Ramos (cell line): ENCODE data around the gene FOXE1.

Experiments used
- in situ Hi-C: fragments of 300-500 bp; cut with MboI; formaldehyde crosslinking; loops from one replicate; pipeline ENCODE4 v1.14.3; 2022; ENCODE audit warnings: low sequenced_read_pairs; ENCODE audit not compliant: unreplicated experiment

FOXE1 gene

DNA sequence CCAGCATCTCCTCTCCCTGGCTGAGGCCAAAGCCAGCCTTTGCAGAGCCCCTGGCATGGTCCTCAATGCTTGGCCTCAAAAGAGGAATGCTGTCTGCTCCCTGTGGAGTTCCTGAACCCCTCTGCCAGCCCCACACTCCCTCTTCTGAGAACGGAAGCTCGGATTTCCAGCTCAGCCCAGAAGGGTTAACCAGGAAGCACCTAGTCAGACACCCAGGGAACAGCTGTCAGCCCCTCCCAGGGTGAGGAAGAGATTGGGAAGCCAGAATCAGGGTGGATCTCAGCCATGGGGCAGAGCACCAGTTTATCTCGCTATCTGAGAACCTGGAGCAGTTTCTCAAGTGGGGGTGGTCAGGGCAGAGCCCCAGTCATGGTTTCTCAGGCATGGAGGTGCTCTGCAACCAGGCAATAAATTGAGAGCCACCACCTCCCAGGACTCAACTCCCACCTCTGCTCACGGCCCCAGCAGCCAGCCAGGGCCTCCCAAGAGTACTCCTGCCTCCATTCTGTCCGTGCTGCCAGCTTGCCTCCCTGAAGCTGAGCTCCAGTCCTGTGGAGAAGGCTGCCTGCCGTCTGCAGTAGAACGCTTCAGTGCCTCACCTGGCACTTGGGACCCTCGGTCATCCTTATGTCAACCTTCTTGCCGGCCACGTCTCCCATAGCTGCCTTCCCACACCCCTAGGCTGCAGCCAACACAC is 7.6 kb downstream of the FOXE1 start:
- in situ Hi-C loops, result no loop called here

GRCh38 chr9:97861148-97861475 is 8.1 kb downstream of the FOXE1 start:
- in situ Hi-C loops, result no loop called here

DNA sequence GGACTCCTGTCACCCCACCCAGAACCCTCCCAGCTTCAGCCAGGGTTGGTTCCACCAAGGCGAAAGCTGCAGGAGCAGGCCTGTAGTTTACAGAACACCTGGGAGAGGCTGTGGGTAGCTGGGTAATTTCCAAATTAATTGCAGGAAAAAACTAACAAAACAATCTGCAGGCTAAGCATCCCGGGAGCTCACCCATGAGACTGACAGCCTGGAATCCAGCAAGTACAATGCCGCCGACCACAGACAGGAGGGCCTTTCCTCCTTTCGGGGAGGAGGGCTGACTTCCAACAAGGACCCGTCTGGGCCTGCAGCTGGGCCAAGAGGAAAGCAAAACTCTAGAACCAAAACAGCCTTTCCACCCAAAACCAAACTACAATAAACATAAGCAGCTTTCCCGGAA is 10.3 kb downstream of the FOXE1 start:
- in situ Hi-C loops, result no loop called here

DNA sequence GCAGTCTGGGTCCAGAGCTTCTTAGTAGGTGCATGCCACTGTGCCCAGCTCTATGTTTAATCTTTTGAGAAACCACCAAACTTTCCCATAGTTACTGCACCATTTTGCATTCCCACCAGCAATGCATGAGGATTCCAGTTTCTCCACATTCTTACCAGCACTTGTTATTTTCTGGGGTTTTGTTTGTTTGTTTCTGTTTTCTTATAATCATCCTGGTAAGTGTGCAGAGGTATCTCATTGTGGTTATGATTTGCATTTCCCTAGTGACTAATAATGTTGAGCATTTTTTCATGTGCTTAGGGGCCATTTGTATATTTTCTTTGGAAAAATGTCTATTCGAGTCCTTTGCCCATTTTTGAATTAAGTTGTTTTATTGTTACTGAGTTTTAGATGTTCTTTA is 11.4 kb downstream of the FOXE1 start:
- in situ Hi-C loops, result no loop called here

DNA sequence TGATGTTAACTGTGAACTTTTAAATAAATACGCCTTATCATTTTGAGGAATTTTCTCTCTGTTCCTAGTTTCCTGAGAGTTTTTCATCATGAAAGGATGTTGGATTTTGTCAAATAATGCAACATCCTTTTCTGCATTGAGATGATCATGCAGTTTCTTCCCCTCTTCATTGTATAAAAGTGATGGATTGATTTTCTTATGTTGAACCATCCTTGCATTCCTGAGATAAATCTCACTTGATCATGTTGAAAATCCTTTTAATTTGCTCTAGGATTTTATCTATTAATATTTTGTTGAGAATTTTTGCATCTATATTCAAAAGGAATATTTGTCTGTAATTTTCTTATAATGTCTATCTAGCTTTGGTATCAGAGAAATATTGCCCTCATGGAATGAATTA is 13.3 kb downstream of the FOXE1 start:
- in situ Hi-C loops, result no loop called here

DNA sequence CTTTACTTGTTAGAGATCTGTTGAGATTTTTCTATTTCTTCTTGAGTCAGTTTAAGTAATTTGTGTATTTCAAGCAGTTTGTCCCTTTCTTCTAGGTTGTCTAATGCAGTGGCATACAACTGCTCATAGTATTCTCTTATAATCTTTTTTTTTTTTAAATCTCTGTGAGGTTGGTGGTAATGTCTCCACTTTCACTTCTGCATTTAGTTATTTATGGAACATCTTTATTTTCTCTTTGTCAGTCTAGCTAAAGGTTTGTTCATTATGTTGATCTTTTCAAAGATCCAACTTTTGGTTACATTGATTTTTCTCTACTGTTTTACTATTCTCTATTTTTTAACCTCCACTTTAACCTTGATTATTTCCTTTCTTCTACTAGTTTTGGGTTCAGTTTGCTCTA is 13.8 kb downstream of the FOXE1 start:
- in situ Hi-C loops, result no loop called here

DNA sequence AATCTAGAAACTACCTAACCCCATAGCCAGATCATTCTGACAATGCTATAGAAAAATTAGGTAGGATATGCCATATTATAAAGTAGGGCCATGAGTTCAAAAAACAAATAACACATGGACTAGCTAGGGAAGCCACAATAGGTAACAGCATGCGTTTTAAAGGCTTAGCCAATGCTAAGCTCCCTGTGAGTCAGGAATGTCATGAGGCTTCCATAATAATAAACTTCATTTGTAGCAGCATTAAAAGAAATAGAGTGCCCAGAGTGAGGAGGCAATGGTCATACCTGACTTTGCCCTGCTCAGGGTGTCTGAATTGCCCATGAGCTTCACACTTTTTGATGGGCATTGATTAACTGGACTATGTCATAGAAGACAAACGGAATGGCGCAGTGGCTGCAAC is 15.8 kb downstream of the FOXE1 start:
- in situ Hi-C loops, result no loop called here

GRCh38 chr9:97873425-97873824 is 20.4 kb downstream of the FOXE1 start:
- in situ Hi-C loops, result no loop called here

DNA sequence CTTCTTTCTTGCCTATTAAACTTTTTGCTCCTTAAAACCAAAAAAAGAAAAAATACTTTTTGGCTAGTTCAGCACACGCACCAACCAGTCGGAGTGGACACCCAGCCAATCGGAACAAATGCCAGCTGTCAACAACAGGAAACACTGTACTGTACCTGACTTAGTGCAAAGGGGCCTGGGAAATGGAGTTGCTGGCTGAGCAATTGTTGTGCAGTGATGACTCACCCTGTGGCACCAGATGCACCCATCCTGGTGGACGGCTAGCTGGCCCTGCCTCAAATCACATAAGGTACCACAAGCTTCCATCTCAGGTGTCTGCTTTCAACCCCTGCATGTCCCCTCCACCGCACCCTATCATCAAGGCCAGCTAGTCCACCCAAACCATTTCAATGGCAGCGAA is 20.9 kb downstream of the FOXE1 start:
- in situ Hi-C loops, result no loop called here

DNA sequence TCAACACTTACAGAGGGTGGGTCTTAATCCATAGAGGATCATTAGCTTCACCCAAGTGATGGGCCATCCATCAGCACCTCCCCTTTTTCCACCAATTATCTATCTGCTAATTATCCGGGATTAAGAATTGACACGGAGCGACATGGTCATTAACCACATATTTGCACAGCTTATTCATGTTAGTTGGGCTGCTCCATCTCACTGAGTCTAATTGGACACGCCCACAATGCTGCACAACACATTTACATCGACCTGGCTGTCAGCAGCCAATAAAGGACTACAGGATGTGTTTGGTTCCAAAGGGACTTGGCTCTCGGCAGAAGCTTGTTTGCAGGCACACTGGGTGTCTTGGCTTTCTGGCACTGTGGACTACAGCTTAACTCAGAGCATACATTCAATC is 21.6 kb downstream of the FOXE1 start:
- in situ Hi-C loops, result no loop called here

GRCh38 chr9:97875111-97875510 is 22.1 kb downstream of the FOXE1 start:
- in situ Hi-C loops, result no loop called here

DNA sequence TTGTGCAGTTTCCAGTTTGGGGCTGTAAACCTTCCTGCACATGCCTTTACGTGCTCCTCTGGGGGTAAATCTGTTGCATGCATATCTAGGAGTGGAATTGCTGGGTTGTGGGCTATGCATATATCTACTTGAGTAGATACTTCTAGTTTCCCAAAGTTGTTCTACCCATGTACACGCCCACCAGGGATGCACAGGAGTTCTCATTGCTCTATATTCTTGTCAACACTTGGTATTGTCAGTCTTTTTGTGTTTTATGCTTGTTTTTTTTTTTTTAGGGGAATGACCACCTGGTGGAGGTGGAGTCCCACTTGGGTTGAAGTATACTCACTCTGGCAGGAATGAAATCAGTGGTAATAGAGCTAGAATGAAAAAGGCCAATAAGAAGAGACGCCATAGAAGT is 23.0 kb downstream of the FOXE1 start:
- in situ Hi-C loops, result no loop called here

DNA sequence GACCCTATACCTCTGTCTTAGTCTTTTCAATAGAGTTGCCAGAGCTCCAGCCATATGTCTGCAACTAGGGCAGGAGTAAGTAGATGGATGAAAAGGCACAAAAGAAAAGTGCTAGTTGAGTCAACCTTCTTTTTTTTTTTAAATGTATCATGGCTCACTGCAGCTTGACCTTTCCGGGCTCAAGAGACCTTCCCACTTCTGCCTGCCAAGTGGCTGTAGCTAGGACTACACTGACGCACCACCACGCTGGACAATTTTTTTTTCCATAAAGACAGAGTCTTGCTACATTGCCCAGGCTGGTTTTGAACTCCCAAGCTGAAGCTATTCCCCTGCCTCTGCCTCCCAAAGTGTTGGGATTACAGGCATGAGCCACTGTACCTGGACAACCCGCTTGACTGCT is 27.3 kb downstream of the FOXE1 start:
- in situ Hi-C loops, result no loop called here

DNA sequence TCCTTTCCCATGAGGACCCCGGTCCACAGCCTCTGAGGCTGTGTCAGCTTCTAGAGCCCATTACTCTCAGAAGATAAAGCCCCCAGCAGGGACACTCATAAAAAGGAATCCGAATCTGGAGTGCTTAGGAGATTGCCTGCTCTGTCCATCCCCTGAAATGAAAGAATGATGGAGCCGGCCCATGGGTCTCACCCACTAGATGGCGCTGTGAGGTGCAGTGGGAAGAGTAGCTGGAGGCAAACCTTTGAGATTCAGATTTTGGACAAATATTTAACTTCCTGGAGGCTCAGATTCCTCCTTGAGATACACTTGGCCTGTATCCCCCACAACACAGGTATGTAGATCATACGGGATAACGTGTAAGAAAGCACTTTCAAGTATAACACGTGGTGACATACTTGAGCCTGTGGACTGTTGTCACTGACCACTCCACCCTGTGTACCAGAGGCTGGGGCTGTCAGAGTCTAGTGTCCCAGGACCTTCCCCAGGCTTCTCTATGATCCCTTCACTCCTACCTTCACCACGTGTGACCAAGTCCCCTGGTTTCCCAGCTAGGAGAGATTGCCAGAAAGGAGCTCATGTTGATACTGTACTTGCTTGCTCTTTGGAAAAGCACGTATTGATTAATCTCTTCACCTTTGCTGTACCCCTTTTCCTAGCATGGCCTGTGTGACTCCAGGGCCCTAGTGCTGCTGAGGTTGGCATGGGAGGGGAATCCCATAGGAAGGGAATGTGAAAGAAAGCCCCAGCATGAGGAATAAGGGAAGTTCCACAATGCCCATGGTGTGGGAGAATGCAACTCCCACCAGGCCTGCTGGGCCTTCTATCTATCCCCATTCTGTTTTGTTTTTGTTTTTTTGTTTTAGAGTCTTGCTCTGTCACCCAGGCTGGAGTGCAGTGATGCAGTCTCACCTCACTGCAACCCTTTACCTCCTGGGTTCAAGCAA is 37.2 kb downstream of the FOXE1 start:
- in situ Hi-C loops, result no loop called here

DNA sequence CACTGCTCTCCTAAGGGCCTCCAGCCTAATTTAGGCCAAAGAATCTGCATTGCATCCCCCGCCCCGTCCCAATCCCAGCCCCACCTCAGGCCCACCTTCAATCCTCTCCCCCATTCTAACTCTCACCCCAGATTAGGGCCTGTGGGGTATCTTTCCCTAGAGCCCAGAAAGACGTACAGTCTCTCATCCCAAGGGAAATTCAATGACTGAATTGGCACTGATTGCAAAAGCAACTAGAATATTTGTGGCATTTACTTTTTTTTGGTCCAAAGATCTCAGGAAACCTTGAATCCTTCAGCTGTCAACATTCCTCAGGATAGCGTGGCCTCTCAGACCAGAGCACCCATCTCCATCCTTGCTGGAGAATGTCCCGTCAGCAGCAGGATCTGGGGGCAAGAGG is 38.7 kb downstream of the FOXE1 start:
- in situ Hi-C loops, result no loop called here

DNA sequence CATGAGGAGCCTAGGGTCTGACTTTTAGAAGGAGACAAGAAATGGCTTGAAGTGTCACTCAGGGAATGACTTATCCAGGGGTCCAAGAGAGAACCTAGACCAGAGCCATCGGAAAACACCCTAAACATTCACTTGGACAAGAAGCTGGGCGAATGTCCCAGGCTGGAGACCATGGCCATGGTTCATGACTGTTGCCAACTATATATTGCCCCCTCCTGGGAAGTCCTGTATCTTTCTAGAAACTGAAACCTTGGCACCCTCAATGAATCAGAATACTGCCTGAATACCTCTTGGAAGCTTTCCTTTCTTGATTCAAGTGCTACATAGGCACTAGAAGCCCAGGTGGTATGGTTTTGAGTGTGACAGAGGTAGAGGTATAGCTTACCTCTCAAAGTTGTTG is 39.4 kb downstream of the FOXE1 start:
- in situ Hi-C loops, result no loop called here

DNA sequence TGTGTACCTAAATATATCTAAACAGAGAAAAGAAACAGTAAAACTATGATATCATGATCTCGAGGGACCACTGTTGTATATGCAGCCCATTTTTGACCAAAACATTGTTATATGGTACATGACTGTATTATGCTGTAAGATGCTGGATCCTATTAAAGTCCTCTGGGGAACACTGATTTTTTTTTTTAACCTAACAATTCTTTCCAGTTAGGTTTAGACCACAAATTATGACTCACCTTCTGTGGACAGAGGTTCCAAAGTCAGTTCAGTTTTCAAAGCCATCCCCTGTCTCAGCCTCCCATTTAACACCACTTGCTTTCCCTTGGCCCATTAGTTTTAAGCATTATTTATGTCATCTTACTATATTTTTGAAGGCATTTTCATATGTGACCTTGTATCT is 42.2 kb downstream of the FOXE1 start:
- in situ Hi-C loops, result loop anchor here (5.0 kb wide), 1 partner anchor 188 kb away; no protein-coding TSS in a partner anchor

GRCh38 chr9:97895695-97896332 is 42.8 kb downstream of the FOXE1 start:
- in situ Hi-C loops, result loop anchor here (5.0 kb wide), 1 partner anchor 189 kb away; no protein-coding TSS in a partner anchor

DNA sequence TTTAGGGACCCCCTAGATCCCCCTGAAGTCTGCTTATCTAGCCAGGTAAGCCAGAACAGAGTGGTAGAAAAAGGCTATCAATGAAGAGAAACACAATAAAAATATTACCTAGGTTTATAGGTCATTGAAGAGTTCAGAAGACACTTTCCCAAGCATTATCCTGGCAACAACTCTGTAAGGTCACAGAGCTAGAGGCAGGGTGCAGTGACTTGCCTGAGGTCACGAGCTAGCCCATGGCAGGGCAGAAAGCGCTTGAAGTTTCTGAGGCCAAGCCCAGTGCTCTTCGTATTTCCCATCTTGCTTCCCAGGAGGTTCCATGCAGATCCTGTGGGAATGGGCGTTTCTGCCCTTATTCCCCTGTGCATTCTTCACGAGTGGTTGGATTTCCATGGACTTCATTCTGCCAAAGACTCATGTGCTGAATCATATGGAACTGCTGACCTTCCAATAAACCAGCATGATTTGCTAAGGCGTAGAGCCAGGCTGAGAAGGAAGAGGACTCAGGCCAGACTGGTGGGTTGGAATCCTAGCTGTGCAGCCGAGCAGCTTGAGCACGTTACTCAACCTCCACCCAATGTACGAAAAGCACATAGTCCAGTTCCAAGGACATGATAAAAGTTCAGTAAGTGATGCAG is 47.2 kb downstream of the FOXE1 start:
- in situ Hi-C loops, result loop anchor here (25.0 kb wide), 2 partner anchors 362 to 887 kb away; partner anchors contain the start of genes ANKS6 and TBC1D2

DNA sequence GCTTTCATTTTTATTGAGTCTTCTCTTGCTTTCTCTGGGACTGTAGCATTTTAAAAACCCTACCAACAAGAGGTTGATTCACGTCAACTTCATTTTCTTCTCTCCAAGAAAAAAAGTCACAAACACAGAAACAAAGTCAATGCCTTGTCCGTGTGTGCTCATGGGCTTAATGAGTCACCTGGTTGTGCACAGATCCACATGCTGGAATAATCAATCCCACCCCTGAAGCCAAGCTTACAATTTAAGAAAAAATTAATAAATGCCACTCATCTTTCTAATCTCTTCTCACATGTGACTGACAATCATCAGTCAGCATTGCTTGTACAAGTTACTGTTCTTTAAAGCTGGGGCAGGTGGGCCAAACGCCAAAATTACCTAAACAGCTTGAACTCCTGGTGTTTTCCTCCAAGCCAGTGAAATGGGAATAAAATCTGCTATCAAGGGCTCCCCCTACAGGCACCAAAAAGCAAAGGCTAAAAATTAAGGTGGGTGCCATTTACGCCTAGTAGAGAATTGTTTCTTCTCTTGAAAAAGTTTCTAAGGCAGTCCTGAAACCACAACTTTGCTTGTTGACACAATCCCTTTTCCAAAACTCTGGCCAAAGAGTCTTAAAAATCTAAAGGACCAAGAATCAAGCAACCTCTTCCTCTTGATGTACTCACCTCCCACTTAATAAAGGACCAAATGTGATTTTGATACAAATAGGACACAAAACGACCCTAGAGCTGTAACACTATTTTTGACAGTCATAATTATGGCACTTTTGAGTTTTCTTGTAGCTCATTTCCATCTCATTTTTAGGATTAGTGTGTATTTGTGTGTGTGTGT is 47.9 kb downstream of the FOXE1 start:
- in situ Hi-C loops, result loop anchor here (25.0 kb wide), 2 partner anchors 361 to 886 kb away; partner anchors contain the start of genes ANKS6 and TBC1D2
